PC-9 (cell line): ENCODE results near the gene EFCAB13. TPM values are rescaled to one million over a fixed set of nuclear protein-coding genes. Genes with fewer than 3 reads are reported as not detected.

ENCODE experiments used
- BruUV-seq: library from RNA; stranded (reverse); fragments of 400-500 nt; replicated peaks from 2 replicates; lab custom pipeline; 2021; lab: Mats Ljungman, UMichigan
- CTCF ChIA-PET: fragments of 300-600 bp; sonication (Branson Sonifier 250); formaldehyde crosslinking; loops from one replicate; lab custom pipeline; 2022; ENCODE audit warnings: antibody characterized with exemption; lab: Charles Lee
- POLR2A ChIA-PET: fragments of 300-600 bp; sonication (Branson Sonifier 250); formaldehyde crosslinking; loops from one replicate; lab custom pipeline; 2022; ENCODE audit warnings: antibody characterized with exemption; ENCODE audit not compliant: unreplicated experiment; lab: Charles Lee
- DNase-seq, 2 experiments: peaks; one replicate each; pipeline versions ENCODE4 v3.0.0 to v3.0.0-alpha.2; 2015 to 2022; ENCODE audit warnings: mixed read lengths in 1 of 2
- H2AFZ ChIP-seq: fragments of 200-600 bp; sonication (generic); 2 replicates; pipeline ENCODE4 v1.8.1; 2017; ENCODE audit warnings: antibody characterized with exemption
- H3F3A ChIP-seq: fragments of 200-600 bp; sonication (generic); 2 replicates; pipeline ENCODE4 v1.8.1; 2017; ENCODE audit warnings: antibody characterized with exemption, mild to moderate bottlenecking, low read depth; ENCODE audit not compliant: insufficient read depth
- H3K27ac ChIP-seq: fragments of 200-600 bp; sonication (generic); 2 replicates; pipeline ENCODE4 v1.6.1; 2016; ENCODE audit warnings: mixed run types
- H3K27me3 ChIP-seq: fragments of 200-600 bp; sonication (generic); 2 replicates; pipeline ENCODE4 v1.6.1; 2016; ENCODE audit warnings: low read depth, mixed run types; ENCODE audit not compliant: insufficient read depth
- H3K36me3 ChIP-seq: fragments of 200-600 bp; sonication (generic); 2 replicates; pipeline ENCODE4 v1.6.1; 2016; ENCODE audit warnings: low read depth, mixed run types
- H3K4me1 ChIP-seq: fragments of 200-600 bp; sonication (generic); replicated peaks from 2 replicates; pipeline ENCODE4 v1.6.1; 2016; ENCODE audit warnings: mixed run types; ENCODE audit not compliant: insufficient read depth
- H3K4me2 ChIP-seq: fragments of 200-600 bp; sonication (generic); 2 replicates; pipeline ENCODE4 v1.6.1; 2017; ENCODE audit warnings: mixed run types
- H3K4me3 ChIP-seq: fragments of 200-600 bp; sonication (generic); 2 replicates; pipeline ENCODE4 v1.6.1; 2016; ENCODE audit warnings: mixed run types
- H3K79me2 ChIP-seq: fragments of 200-600 bp; sonication (generic); 2 replicates; pipeline ENCODE4 v1.6.1; 2017; ENCODE audit warnings: low read depth, mixed run types
- H3K9me2 ChIP-seq: fragments of 200-600 bp; sonication (generic); 2 replicates; pipeline ENCODE4 v1.8.1; 2017; ENCODE audit warnings: mild to moderate bottlenecking; ENCODE audit not compliant: insufficient read depth
- H3K9me3 ChIP-seq: fragments of 200-600 bp; sonication (generic); 2 replicates; pipeline ENCODE4 v1.8.1; 2016; ENCODE audit warnings: low read depth; ENCODE audit not compliant: insufficient read depth
- H4K20me1 ChIP-seq: fragments of 200-600 bp; sonication (generic); 2 replicates; pipeline ENCODE4 v1.8.1; 2017; ENCODE audit not compliant: insufficient read depth
- EZH2 ChIP-seq: fragments of 200-600 bp; sonication (generic); IDR thresholded peaks from 2 replicates; pipeline ENCODE4 v1.8.0; 2017; ENCODE audit warnings: antibody characterized with exemption, low read depth
- intact Hi-C: fragments of 100-400 bp; cut with micrococcal nuclease; formaldehyde crosslinking; loops from one replicate; pipeline ENCODE4 v1.10.0; 2022; ENCODE audit not compliant: unreplicated experiment
- total RNA-seq: library from RNA; stranded (reverse); gene quantifications from 2 replicates; pipeline ENCODE4 v1.2.3, GENCODE V29; 2021
- TF ChIP-seq, protein P1 (sequence below): fragments of 200-600 bp; sonication (generic); conservative IDR thresholded peaks from 2 replicates; pipeline ENCODE4 v1.6.1; 2017; ENCODE audit warnings: mixed run types, antibody characterized with exemption, mild to moderate bottlenecking, moderate library complexity

The EFCAB13 gene
- total RNA-seq, 1 experiment from 2014 or later, result 3.3 TPM

DNA sequence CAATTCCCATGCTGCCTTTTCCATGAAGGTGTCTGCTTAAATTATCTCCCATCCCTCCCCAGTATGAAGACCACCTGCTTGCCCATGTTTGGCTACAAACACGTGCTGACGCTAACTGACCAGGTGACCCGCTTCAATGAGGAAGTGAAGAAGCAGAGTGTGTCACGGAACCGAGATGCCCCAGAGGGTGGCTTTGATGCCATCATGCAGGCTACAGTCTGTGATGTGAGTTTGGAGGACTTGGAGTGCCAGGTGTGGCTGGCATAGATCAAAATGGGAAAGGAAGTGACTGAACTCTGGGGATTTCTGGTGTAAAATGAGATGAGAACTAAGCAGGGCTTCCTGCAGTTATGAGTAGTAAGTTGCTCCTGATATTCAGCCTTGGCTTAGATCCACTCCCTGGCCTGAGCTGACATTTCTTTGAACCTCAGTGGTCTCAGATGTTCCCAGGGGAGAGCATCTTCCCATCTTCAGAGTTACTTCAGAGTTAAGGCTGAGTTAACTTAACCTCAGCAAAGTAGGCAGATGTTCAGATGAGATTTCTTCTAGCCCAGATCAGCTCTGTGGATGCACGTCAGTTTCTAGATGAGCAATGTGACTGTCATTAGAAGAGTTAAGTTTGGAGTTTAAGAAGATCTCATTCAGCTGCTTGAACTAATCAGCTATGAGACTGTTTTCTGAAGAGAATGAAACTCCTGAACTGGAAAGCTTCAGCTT lies 37.4 kb upstream of the EFCAB13 start:
- no peaks in the 10 kb centered on the region for H3K36me3 ChIP-seq
- no peak overlapping the region for H3K27ac ChIP-seq
- no peak overlapping the region for H3K4me3 ChIP-seq
- H3F3A ChIP-seq, result 0 out of 2 replicates have a peak, but pooled peaks cover 6% of the 10 kb centered on the region
- no peak overlapping the region for H3K4me2 ChIP-seq
- no peak for TF ChIP-seq EZH2
- TF ChIP-seq, protein P1, sequence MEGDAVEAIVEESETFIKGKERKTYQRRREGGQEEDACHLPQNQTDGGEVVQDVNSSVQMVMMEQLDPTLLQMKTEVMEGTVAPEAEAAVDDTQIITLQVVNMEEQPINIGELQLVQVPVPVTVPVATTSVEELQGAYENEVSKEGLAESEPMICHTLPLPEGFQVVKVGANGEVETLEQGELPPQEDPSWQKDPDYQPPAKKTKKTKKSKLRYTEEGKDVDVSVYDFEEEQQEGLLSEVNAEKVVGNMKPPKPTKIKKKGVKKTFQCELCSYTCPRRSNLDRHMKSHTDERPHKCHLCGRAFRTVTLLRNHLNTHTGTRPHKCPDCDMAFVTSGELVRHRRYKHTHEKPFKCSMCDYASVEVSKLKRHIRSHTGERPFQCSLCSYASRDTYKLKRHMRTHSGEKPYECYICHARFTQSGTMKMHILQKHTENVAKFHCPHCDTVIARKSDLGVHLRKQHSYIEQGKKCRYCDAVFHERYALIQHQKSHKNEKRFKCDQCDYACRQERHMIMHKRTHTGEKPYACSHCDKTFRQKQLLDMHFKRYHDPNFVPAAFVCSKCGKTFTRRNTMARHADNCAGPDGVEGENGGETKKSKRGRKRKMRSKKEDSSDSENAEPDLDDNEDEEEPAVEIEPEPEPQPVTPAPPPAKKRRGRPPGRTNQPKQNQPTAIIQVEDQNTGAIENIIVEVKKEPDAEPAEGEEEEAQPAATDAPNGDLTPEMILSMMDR, result no peak
- no peaks in the 10 kb centered on the region for H3K79me2 ChIP-seq
- no peaks in the 10 kb centered on the region for H3K9me3 ChIP-seq
- no peaks in the 10 kb centered on the region; the same call in 1 of the 2 replicates for H3K9me2 ChIP-seq
- CTCF ChIA-PET, result no interaction called here
- DNase-seq, result no peak
- H4K20me1 ChIP-seq, result no peaks in the 10 kb centered on the region
- H3K4me1 ChIP-seq, result peaks cover 22% of the 10 kb centered on the region
- no peak overlapping the region for H2AFZ ChIP-seq
- POLR2A ChIA-PET, result no interaction called here
- intact Hi-C loops, result no loop called here
- no TSS peak for BruUV-seq
- H3K27me3 ChIP-seq, result no peaks in the 10 kb centered on the region

DNA sequence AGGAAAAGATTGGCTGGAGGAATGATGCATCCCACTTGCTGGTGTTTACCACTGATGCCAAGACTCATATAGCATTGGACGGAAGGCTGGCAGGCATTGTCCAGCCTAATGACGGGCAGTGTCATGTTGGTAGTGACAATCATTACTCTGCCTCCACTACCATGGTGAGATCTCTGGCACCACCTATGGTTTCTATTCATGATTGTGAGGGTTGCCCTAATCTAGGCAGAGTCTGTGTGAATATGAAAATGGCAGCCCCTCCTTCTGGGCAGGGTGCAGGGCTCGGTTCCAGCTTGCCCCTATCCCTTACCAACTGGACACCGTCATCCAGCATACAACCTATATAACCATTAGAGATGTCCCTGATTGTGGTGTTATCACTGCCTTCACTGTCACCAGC lies 36.7 kb upstream of the EFCAB13 start:
- intact Hi-C loops, result no loop called here
- BruUV-seq, result no TSS peak
- H3K9me2 ChIP-seq, result no peaks in the 10 kb centered on the region; the same call in 1 of the 2 replicates
- no peaks in the 10 kb centered on the region for H3K36me3 ChIP-seq
- no peaks in the 10 kb centered on the region for H3K79me2 ChIP-seq
- H3K4me3 ChIP-seq, result no peak overlapping the region
- no peak overlapping the region for H2AFZ ChIP-seq
- H3K27me3 ChIP-seq, result no peaks in the 10 kb centered on the region
- H3K9me3 ChIP-seq, result no peaks in the 10 kb centered on the region
- H3K4me2 ChIP-seq, result no peak overlapping the region
- TF ChIP-seq, protein P1, result no peak
- TF ChIP-seq EZH2, result no peak
- no peaks in the 10 kb centered on the region for H4K20me1 ChIP-seq
- H3F3A ChIP-seq, result 0 out of 2 replicates have a peak, but pooled peaks cover 10% of the 10 kb centered on the region
- ChIA-PET POLR2A (no interaction called here), CTCF (no interaction called here)
- no peak overlapping the region for H3K27ac ChIP-seq
- peaks cover 27% of the 10 kb centered on the region for H3K4me1 ChIP-seq
- DNase-seq, result no peak

DNA sequence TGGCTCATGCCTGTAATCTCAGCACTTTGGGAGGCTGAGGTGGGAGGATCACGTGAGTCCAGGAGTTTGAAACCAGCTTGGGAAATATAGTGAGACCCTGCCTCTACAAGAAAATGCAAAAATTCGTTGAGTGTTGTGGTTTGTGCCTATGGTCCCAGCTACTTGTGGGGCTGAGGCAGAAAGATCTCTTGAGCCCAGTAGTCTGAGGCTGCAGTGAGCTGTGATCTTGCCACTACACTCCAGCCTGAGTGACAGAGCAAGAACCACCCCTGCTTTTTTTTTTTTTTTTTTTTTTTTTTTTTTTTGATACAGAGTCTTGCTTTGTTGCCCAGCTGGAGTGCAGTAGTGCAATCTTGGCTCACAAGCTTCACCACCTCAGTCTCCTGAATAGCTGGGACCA lies 36.1 kb upstream of the EFCAB13 start:
- Histone ChIP-seq H3F3A (0 out of 2 replicates have a peak, but pooled peaks cover 10% of the 10 kb centered on the region), H3K4me2 (no peak overlapping the region), H3K4me1 (peaks cover 27% of the 10 kb centered on the region), H2AFZ (no peak overlapping the region), H3K9me2 (no peaks in the 10 kb centered on the region; the same call in 1 of the 2 replicates), H3K4me3 (no peak overlapping the region), H3K9me3 (no peaks in the 10 kb centered on the region), H3K36me3 (no peaks in the 10 kb centered on the region), H3K79me2 (no peaks in the 10 kb centered on the region), H3K27ac (no peak overlapping the region), H4K20me1 (no peaks in the 10 kb centered on the region), H3K27me3 (no peaks in the 10 kb centered on the region)
- ChIA-PET CTCF (no interaction called here), POLR2A (no interaction called here)
- BruUV-seq, result no TSS peak
- intact Hi-C loops, result no loop called here
- no peak for TF ChIP-seq EZH2
- TF ChIP-seq, protein P1, result no peak
- DNase-seq, result no peak
